AG09319 (cell line): ENCODE data around the gene PARD6B.

Experiments used
- DNase-seq: peaks from one replicate; pipeline ENCODE4 v3.0.0-alpha.2; 2010; ENCODE audit warnings: low read depth; ENCODE audit errors: extremely low read depth
- TF ChIP-seq, protein P1 (sequence below): IDR thresholded peaks from 2 replicates; pipeline ENCODE4 v1.5.1; 2011; ENCODE audit warnings: low read depth, mild to moderate bottlenecking, inconsistent platforms, low read length, moderate library complexity

Gene PARD6B

DNA sequence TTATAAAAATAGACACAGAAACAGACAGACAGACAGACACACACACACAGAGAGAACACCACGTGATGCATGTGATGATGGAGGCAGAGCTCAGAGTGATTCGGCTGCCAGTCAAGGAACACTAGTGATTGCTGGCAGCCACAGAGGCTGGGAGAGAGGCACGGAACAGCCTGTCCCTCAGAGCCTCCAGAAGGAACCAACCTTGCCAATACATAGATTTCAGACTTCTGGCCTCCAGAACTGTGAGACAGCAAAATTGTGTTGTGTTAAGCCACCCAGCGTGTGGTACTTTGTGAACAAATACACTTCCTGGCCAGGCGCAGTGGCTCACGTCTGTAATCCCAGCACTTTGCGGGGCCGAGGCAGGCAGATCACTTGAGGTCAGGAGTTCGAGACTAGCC is 9.5 kb upstream of the PARD6B start:
- TF ChIP-seq, protein P1, sequence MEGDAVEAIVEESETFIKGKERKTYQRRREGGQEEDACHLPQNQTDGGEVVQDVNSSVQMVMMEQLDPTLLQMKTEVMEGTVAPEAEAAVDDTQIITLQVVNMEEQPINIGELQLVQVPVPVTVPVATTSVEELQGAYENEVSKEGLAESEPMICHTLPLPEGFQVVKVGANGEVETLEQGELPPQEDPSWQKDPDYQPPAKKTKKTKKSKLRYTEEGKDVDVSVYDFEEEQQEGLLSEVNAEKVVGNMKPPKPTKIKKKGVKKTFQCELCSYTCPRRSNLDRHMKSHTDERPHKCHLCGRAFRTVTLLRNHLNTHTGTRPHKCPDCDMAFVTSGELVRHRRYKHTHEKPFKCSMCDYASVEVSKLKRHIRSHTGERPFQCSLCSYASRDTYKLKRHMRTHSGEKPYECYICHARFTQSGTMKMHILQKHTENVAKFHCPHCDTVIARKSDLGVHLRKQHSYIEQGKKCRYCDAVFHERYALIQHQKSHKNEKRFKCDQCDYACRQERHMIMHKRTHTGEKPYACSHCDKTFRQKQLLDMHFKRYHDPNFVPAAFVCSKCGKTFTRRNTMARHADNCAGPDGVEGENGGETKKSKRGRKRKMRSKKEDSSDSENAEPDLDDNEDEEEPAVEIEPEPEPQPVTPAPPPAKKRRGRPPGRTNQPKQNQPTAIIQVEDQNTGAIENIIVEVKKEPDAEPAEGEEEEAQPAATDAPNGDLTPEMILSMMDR = no peak

DNA sequence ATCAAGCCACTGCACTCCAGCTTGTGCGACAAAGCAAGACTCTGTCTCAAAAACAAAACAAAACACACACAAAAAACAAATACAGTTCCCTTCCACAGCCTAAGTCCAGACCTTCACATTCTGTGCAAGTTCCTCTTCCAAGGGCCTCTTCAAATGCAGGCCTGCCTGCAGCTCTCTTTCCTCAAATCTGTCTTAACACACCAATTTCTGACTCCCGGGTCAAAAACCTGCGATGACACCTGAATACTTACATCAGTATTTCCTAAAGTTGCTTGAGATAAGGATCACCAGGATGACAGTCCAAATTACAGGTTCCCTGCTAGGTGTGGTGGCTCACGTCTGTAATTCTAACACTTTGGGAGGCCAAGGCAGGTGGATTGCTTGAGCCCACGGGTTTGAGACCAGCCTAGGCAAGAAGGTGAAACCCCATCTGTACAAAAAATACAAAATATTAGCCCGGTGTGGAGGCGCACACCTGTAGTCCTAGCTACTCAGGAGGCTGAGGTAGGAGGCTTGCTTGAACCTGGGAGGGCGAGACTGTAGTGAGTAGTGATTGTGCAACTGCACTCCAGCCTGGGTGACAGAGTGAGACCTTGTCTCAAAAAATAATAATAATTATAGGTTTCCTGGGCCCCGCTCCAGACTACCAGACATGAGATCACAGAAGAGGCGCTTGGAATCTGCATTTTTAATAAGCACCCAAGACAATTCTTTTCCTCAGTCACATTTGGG is 8.8 kb upstream of the PARD6B start:
- TF ChIP-seq, protein P1 = no peak

More for the DNA sequence above, 9.5 kb upstream of the PARD6B start:
- no peak for DNase-seq

DNA sequence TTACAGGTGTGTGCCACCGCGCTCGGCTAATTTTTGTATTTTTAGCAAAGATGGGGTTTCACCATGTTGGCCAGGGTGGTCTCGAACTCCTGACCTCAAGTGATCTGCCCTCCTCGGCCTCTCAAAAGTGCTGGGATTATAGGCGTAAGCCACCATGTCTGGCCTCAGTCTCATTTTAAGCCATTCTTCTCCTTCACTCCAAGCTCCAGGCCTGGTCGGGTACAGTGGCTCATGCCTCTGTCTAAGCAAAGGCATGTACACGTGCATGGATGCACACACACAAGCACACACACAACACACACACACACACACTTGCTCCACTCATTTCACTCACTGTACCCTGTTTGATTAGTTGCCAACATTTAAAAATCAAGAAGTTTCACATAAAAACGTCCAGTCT is 7.7 kb upstream of the PARD6B start:
- no peak for DNase-seq
- TF ChIP-seq, protein P1 = no peak

More for the DNA sequence above, 8.8 kb upstream of the PARD6B start:
- DNase-seq = no peak

DNA sequence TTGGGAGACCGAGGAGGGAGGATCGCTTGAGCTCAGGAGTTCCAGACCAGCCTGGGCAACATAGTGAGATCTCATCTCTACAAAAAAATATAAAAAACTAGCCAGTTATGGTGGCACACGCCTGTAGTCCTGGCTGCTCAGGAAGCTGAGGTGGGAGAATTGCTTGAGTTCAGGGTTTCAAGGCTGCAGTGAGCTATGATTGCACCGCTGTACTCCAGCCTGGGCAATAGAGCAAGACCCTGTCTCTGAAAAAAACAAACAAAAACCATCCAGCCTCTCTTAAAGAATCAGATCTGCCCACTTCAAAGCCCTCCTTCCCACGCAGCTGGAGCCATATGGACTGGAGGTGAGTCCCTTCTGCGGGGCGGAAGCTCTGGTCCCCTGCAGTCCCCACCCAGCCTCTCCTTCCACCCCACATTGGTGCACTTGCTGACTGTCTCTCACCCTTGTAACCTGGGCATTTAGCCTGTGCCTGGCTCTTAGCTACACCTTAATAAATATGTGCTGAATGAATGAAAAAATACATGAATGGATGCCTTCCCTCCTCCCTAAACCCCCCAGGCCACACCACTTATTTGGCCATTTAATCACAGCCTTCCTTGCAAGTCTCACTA is 7.2 kb upstream of the PARD6B start:
- DNase-seq = no peak
- TF ChIP-seq, protein P1 = no peak

DNA sequence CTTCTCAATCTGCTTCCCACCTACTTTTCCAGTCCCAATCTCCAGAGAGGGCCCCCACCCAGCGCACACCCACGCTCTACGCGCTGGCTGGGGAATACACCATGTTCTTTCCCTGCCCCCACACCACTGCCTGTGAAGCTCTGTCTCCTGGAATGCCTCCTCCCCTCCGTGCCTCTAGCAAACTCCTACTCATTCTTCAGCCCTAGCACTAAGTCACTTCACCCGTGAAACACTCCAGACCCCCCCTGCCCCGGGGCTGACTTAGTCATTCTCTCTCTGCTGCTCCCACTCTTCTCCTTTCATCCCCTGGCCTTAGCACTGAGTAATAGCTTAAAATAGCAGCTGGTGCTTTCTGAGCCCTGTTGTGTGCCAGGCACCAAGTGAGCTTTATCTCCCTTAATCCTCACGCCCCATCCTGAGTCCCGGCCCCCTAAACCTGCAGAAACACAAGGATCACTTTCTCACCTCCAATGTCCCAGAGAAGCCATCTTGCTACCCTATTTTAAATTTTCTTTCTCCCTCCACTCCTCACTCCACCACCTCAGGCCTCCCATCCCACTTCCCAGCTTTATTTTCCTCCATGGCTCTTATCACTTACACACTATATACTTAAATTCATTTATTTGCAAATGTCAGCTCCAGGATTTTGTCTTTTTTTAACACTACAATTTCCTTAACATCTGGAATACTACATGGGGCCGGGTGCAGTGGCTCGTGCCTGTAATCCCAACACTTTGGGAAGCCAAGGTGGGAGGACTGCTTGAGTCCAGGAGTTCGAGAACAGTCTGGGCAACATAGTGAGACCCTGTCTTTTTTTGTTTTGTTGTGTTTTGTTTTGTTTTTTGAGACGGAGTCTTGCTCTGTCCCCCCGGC is 6.3 kb upstream of the PARD6B start:
- TF ChIP-seq, protein P1 = no peak
- peak; percentile 69 for DNase-seq

DNA sequence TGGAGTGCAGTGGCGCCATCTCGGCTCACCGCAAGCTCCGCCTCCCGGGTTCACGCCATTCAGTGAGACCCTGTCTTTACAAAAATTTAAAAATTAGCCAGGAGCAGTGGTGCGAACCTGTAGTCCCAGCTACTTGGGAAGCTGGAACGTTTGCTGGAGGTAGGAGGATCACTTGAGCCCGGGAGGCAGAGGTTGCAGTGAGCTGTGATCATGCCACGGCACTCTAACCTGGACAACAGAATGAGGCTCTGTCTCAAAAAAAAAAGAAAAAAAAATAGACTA is 5.7 kb upstream of the PARD6B start:
- TF ChIP-seq, protein P1 = no peak

More for the DNA sequence above, 5.7 kb upstream of the PARD6B start:
- no peak for DNase-seq
